ENCODE data around the gene TRUB2. TPM values are rescaled to one million over a fixed set of nuclear protein-coding genes. Genes with fewer than 3 reads are reported as not detected.
A peak's percentile ranks its signal among the peaks of the same experiment; 100 is the strongest.

Gene TRUB2
- total and polyA plus RNA-seq, 12 donors = 18.0 to 50.3 (median 41.5) TPM

DNA sequence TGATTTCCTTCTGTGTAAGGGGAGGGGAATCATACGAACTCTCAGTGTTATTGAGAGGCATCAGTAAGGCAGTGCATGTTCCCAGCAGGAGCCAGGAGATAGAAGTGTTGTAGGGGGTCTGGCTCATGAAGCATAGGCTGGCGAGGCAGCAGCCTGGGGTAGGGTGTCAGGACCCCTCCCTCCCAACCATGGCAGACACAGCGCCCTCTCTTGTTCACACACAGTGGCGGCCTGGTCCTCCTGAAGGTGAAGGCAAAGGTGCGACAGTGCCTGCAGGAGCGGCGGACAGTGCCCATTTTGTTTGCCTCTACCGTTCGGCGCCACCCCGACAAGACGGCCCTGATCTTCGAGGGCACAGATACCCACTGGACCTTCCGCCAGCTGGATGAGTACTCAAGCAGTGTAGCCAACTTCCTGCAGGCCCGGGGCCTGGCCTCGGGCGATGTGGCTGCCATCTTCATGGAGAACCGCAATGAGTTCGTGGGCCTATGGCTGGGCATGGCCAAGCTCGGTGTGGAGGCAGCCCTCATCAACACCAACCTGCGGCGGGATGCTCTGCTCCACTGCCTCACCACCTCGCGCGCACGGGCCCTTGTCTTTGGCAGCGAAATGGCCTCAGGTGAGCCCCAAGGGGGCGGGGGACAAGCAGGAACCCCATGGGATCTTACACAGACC, 22.8 kb upstream of the TRUB2 start:
- TF ChIP-seq, protein P1, sequence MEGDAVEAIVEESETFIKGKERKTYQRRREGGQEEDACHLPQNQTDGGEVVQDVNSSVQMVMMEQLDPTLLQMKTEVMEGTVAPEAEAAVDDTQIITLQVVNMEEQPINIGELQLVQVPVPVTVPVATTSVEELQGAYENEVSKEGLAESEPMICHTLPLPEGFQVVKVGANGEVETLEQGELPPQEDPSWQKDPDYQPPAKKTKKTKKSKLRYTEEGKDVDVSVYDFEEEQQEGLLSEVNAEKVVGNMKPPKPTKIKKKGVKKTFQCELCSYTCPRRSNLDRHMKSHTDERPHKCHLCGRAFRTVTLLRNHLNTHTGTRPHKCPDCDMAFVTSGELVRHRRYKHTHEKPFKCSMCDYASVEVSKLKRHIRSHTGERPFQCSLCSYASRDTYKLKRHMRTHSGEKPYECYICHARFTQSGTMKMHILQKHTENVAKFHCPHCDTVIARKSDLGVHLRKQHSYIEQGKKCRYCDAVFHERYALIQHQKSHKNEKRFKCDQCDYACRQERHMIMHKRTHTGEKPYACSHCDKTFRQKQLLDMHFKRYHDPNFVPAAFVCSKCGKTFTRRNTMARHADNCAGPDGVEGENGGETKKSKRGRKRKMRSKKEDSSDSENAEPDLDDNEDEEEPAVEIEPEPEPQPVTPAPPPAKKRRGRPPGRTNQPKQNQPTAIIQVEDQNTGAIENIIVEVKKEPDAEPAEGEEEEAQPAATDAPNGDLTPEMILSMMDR (IDR thresholded peaks at IDR 0.05) = no peak
- no peaks in the 10 kb centered on the region for H3K9me3 ChIP-seq

DNA sequence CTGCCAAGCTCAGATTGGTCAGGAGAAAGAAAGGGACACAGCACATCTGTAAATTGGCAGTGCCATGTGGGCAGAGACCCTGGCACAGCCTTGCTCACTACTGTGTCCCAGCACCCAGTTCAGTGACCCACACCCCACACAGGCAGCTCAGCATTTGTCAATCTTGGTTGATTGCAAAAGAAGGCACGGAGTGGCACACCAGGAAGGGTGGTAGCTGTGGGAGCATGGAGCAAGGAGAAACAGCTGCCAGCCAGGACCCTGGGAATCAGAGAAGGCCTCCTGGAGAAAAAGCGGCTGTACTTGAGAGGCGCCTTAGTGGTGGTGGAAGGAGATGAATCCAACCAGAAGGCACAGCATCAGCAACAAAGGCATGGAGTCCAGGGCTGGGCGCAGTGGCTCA, 21.6 kb upstream of the TRUB2 start:
- no peaks in the 10 kb centered on the region for H3K27me3 ChIP-seq
- TF ChIP-seq, protein P1 (IDR thresholded peaks at IDR 0.05) = no peak
- H3K9me3 ChIP-seq = no peaks in the 10 kb centered on the region
- H3K4me1 ChIP-seq = peaks cover 0 to 18% (median 13%) of the 10 kb centered on the region in 9 donors
- H3K4me3 ChIP-seq = no peak overlapping the region
- intact Hi-C loops (cut with DNase I) = loop anchor here in 4 of 10 donors (5.0 to 10.0 kb wide), 2 partner anchors 47 to 149 kb away; partner anchors contain the start of gene CIZ1 (in 3 of the 4)
- 98 to 99% methylated on average over 4 of the region's 4 CpGs for WGBS, 2 donors
- no peak overlapping the region for H3K27ac ChIP-seq
- no peak for DNase-seq
- H3K36me3 ChIP-seq = peaks cover 0 to 70% (median 50%) of the 10 kb centered on the region in 9 donors
- ATAC-seq = no peak

More for the DNA sequence above, 22.8 kb upstream of the TRUB2 start:
- Histone ChIP-seq H3K36me3 (peaks cover 0 to 83% (median 50%) of the 10 kb centered on the region in 9 donors), H3K4me3 (no peak overlapping the region), H3K4me1 (peaks cover 0 to 13% (median 11%) of the 10 kb centered on the region in 9 donors), H3K27ac (no peak overlapping the region), H3K27me3 (no peaks in the 10 kb centered on the region)
- ATAC-seq (no peak), DNase-seq (no peak)
- intact Hi-C loops (cut with DNase I) = loop anchor here in 4 of 10 donors (5.0 to 10.0 kb wide), 2 partner anchors 48 to 150 kb away; partner anchors contain the start of gene CIZ1 (in 3 of the 4)
- WGBS, 2 donors = 96 to 97% methylated on average over 28 of the region's 28 CpGs

DNA sequence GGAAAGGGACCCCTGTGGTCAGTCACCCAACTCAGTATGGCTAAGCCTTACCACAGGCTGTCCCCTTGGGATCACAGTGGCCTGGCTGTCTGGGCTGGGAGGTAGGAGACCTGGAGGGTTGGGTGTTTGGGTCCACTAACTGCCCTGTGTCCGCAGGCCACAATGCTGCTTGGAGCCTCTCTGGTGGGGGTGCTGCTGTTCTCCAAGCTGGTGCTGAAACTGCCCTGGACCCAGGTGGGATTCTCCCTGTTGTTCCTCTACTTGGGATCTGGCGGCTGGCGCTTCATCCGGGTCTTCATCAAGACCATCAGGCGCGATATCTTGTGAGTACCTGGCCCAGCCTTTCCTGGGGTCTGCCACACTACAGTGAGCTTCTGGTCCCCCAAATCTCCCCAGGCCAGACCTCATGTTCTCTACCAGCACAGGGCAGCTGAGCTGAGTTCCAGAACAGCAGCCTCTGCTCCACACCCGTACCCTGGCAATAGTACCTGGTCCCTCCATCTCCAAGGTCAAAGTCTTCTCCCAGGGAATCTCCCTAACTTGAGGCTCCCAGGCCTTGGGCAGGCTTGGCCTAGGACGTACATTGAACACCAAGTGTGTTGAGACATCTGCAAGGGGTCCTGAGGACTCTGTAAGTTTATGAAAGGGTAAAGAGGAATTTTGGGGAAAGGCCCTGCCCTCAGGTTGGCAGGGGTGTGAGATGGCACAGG, 20.9 kb upstream of the TRUB2 start:
- peaks cover 0 to 18% (median 13%) of the 10 kb centered on the region in 9 donors for H3K4me1 ChIP-seq
- TF ChIP-seq, protein P1 (IDR thresholded peaks at IDR 0.05) = no peak
- no peaks in the 10 kb centered on the region for H3K9me3 ChIP-seq
- peaks cover 0 to 63% (median 43%) of the 10 kb centered on the region in 9 donors for H3K36me3 ChIP-seq
- DNase-seq (no peak), ATAC-seq (no peak)
- WGBS, 2 donors = 96% methylated on average over 8 of the region's 8 CpGs
- no peak overlapping the region for H3K27ac ChIP-seq
- no peaks in the 10 kb centered on the region for H3K27me3 ChIP-seq
- intact Hi-C loops (cut with DNase I) = loop anchor here in 4 of 10 donors (5.0 to 10.0 kb wide), 2 partner anchors 46 to 148 kb away; partner anchors contain the start of gene CIZ1 (in 3 of the 4)
- no peak overlapping the region for H3K4me3 ChIP-seq

DNA sequence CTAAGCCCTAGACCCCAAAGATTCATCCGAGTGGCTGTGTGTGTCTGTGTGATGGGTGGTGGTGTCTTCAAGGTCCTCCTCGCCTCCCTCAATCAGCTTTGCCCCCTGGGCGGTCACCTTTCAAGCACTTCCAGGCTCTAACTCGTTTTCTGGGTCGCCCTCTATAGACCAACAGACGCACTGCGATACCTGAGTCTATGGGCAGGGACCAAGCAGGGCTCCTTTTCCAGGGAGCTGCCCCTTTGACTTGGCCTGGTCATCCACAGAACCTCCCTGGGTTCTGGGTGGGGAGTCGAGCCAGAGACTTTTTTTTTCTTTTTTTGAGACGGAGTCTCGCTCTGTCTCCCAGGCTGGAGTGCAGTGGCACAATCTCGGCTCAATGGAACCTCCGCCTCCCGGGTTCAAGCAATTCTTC, 19.2 kb upstream of the TRUB2 start:
- intact Hi-C loops (cut with DNase I) = loop anchor here in 5 of 10 donors (1.0 to 10.0 kb wide), 3 partner anchors 44 to 147 kb away; partner anchors contain the start of gene CIZ1 (in 3 of the 5)
- Histone ChIP-seq H3K36me3 (peaks cover 0 to 46% (median 29%) of the 10 kb centered on the region in 9 donors), H3K9me3 (no peaks in the 10 kb centered on the region), H3K27ac (peak overlapping the region in 9 of 10 donors; percentile 64 to 85 (median 76)), H3K27me3 (no peaks in the 10 kb centered on the region), H3K4me3 (peak overlapping the region; percentile 58 to 96 (median 86)), H3K4me1 (peaks cover 0 to 18% (median 13%) of the 10 kb centered on the region in 9 donors)
- WGBS, 2 donors = 31 to 33% methylated on average over 13 of the region's 13 CpGs
- ATAC-seq (peak; percentile 50 to 81 (median 68)), DNase-seq (peak; percentile 35 to 55)
- TF ChIP-seq, protein P1 (IDR thresholded peaks at IDR 0.05) = peak; percentile 28 to 75 (median 64)
